ENCODE data around the gene COL18A1.

DNA sequence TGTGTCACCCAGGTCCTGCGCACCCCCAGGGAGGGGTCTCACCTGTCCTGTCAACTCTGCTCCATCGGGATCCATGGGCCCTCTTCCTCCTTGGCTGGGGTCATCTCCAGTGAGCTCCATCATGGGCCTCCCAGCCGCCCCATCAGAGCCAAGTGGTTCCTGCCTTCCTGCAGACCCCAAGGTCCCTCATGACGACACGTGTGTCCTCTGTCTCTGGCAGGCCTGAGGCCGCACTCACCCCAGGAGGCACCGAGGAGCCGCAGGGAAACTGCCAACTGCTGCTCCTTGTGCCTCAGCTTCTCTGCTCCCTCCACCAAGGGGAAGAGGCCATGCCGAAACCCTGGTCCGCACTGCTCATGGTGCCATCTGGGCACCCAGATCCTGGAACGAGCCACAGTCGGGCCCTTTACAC is 46.8 kb downstream of the COL18A1 start:
- TF ChIP-seq CTCF (optimal IDR thresholded peaks at IDR 0.05 in 1 of 3, IDR thresholded peaks at IDR 0.05 in 1 of 3, conservative IDR thresholded peaks at IDR 0.05 in 1 of 3; ENCODE audit: extremely low read depth in 1 of 3, insufficient read depth in 2 of 3, low read length in 3 of 3) (no peak), EZH2 (IDR thresholded peaks at IDR 0.05; ENCODE audit: low read length) (no peak)

Data from keratinocyte (primary cell).